A549 treated with RU486 at 1 μM for 4 hours (cell line): ENCODE results near the gene KIF26B. TPM values are rescaled to one million over a fixed set of nuclear protein-coding genes. Genes with fewer than 3 reads are reported as not detected.

Experiments
- total RNA-seq: library from RNA; stranded (reverse); fragments of 200-300 nt; extraction: Qiagen RNA extraction; gene quantifications from 5 replicates; pipeline ENCODE4 v1.2.3, GENCODE V29; 2022; ENCODE audit warnings: low read depth

KIF26B gene
- total RNA-seq = 0.03 to 0.16 TPM (median 0.05 TPM) in 5 replicates

DNA sequence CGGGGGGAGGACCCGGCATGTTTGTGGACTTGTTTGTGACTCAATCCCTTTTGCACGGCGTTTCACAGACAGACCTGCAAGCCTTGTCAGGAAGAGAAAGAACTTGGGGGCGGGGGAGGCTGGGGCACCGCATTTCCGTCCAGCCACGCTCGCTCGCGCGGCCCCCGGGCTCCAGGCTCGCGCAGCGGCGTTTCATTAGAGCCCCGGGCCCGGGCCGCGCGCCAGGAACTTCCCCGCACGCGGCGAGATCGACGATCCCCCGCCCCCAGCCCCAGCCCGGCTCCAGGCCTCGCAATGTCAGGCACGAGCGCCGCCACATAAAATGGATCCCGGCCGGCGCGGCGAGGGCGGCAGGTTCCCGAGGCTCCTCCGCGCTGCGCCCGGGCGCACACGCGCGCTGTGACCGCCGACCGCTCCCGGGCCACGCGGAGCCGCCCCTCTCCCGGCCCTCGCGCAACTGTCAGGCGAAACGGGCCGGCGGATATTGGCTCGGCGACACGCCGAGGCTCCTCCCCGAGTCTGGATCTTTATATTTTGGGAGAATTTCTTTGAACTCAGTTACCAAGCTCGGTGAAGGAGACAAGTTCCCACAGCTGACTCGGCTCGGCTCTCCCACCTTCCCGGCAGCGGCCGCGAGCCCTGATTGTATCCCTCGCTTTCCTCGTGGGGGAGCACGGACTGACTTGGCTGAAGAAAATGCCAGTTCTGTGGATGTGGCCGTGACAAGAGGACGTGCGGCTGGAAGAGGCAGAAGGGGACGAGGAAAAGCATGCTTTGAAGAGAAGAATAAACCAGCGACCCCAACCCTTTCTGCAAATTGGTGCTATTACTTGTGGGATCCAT, at the start of gene KIF26B:
TSS of gene KIF26B (plus strand) at position 557 of the 843 bp plus-strand sequence. CDS start 440 bp downstream, outside the sequence.

